ENCODE results near the gene CCDC92. TPM values are rescaled to one million over a fixed set of nuclear protein-coding genes. Genes with fewer than 3 reads are reported as not detected.

The CCDC92 gene
- total RNA-seq, 3 donors from 2014 or later: 17.7 to 47.2 (median 25.6) TPM

GRCh38 chr12:123940627-123940966 lies 32.0 kb downstream of the CCDC92 start:
- ATAC-seq: no peak
- Histone ChIP-seq H3K4me1 (ENCODE audit: low read depth) (no peaks in the 10 kb centered on the region), H3K9me3 (peaks cover 2% of the 10 kb centered on the region), H3K4me3 (no peak overlapping the region), H3K36me3 (ENCODE audit: low read depth) (no peaks in the 10 kb centered on the region)
- intact Hi-C loops (cut with DNase I, micrococcal nuclease): no loop called here
- no peak for TF ChIP-seq CTCF (IDR thresholded peaks at IDR 0.05)
- no peak for DNase-seq

- intact Hi-C loops (cut with DNase I, micrococcal nuclease): no loop called here
- no peak for TF ChIP-seq CTCF (IDR thresholded peaks at IDR 0.05)
- Histone ChIP-seq H3K9me3 (peaks cover 2% of the 10 kb centered on the region), H3K4me3 (no peak overlapping the region), H3K36me3 (ENCODE audit: low read depth) (no peaks in the 10 kb centered on the region), H3K4me1 (ENCODE audit: low read depth) (no peaks in the 10 kb centered on the region)
- no peak for ATAC-seq
- DNase-seq: no peak
Measured at GRCh38 chr12:123939716-123940626, 32.7 kb downstream of the CCDC92 start.

GRCh38 chr12:123938679-123939480 lies 33.8 kb downstream of the CCDC92 start:
- ATAC-seq (no peak), DNase-seq (no peak)
- Histone ChIP-seq H3K36me3 (ENCODE audit: low read depth) (no peaks in the 10 kb centered on the region), H3K4me1 (ENCODE audit: low read depth) (no peaks in the 10 kb centered on the region), H3K4me3 (no peak overlapping the region), H3K9me3 (peaks cover 2% of the 10 kb centered on the region)
- TF ChIP-seq CTCF (IDR thresholded peaks at IDR 0.05): no peak
- intact Hi-C loops (cut with DNase I, micrococcal nuclease): no loop called here

- TF ChIP-seq CTCF (IDR thresholded peaks at IDR 0.05): no peak
- Histone ChIP-seq H3K9me3 (peaks cover 2% of the 10 kb centered on the region), H3K36me3 (ENCODE audit: low read depth) (no peaks in the 10 kb centered on the region), H3K4me3 (no peak overlapping the region), H3K4me1 (ENCODE audit: low read depth) (no peaks in the 10 kb centered on the region)
- peak; percentile 72 for ATAC-seq
- peak in 1 of 3 donors; percentile 21 for DNase-seq
- intact Hi-C loops (cut with DNase I, micrococcal nuclease): no loop called here
Measured at GRCh38 chr12:123937707-123938591, 34.7 kb downstream of the CCDC92 start.

GRCh38 chr12:123936956-123937706 lies 35.5 kb downstream of the CCDC92 start:
- peaks cover 2% of the 10 kb centered on the region for H3K9me3 ChIP-seq
- TF ChIP-seq CTCF (IDR thresholded peaks at IDR 0.05): no peak
- no peaks in the 10 kb centered on the region for H3K4me1 ChIP-seq (ENCODE audit: low read depth)
- no peak overlapping the region for H3K4me3 ChIP-seq
- intact Hi-C loops (cut with DNase I, micrococcal nuclease): no loop called here
- no peaks in the 10 kb centered on the region for H3K36me3 ChIP-seq (ENCODE audit: low read depth)
- ATAC-seq (no peak), DNase-seq (no peak)
